Activated B cell treated with CpG ODN at 0.5 μM for 24 hours (primary cell): ENCODE data around the gene MED15. TPM values are rescaled to one million over a fixed set of nuclear protein-coding genes. Genes with fewer than 3 reads are reported as not detected.

ENCODE experiments used
- ATAC-seq: fragments of 200-7000 bp; cut with Tn5 transposase; one replicate; pipeline ENCODE4 v1.10.0; 2021; ENCODE audit warnings: low read depth, mild to moderate bottlenecking, moderate library complexity
- CTCF ChIA-PET: fragments of 350-600 bp; sonication (Branson Sonifier 250); formaldehyde crosslinking; loops from one replicate; lab custom pipeline; 2021; ENCODE audit warnings: antibody characterized with exemption; lab: Charles Lee
- POLR2A ChIA-PET: fragments of 350-600 bp; sonication (Branson Sonifier 250); formaldehyde crosslinking; loops from one replicate; lab custom pipeline; 2021; ENCODE audit warnings: antibody characterized with exemption; lab: Charles Lee
- DNase-seq: peaks from one replicate; pipeline ENCODE4 v3.0.0; 2022
- H3K27ac Mint-ChIP-seq: one replicate; pipeline ENCODE4 v1.8.0; 2020; ENCODE audit warnings: mixed read lengths
- H3K27me3 Mint-ChIP-seq: one replicate; pipeline ENCODE4 v1.8.0; 2021; ENCODE audit warnings: mixed read lengths
- H3K36me3 Mint-ChIP-seq: one replicate; pipeline ENCODE4 v1.8.0; 2021; ENCODE audit warnings: low read depth, mixed read lengths
- H3K4me1 Mint-ChIP-seq: one replicate; pipeline ENCODE4 v1.8.0; 2021; ENCODE audit warnings: mixed read lengths
- H3K4me3 Mint-ChIP-seq: one replicate; pipeline ENCODE4 v1.8.0; 2020; ENCODE audit warnings: mild to moderate bottlenecking, mixed read lengths
- H3K9me3 Mint-ChIP-seq: one replicate; pipeline ENCODE4 v1.8.0; 2020; ENCODE audit warnings: mixed read lengths
- CTCF ChIP-seq: fragments of 200-600 bp; IDR thresholded peaks from one replicate; pipeline ENCODE4 v1.8.0; 2022; ENCODE audit warnings: antibody characterized with exemption, mild to moderate bottlenecking
- intact Hi-C: fragments of 100-400 bp; cut with micrococcal nuclease; formaldehyde crosslinking; loops from one replicate; pipeline ENCODE4 v1.15.1; 2024
- total RNA-seq: library from RNA; stranded (reverse); gene quantifications from 2 replicates; pipeline ENCODE4 v1.2.3, GENCODE V29; 2022

The MED15 gene
- total RNA-seq, 1 donor from 2014 or later = 127 TPM

GRCh38 chr22:20607157-20607907, 99.9 kb downstream of the MED15 start:
- ChIA-PET POLR2A (no interaction called here), CTCF (interaction anchor here (4.0 kb wide), 1 partner anchor 135 kb away, joined by 20 read pairs; no protein-coding TSS in a partner anchor)
- ATAC-seq (no peak), DNase-seq (no peak)
- TF ChIP-seq CTCF = no peak
- H3K4me1 Mint-ChIP-seq = peaks cover 4% of the 10 kb centered on the region
- intact Hi-C loops = no loop called here
- H3K36me3 Mint-ChIP-seq = no peaks in the 10 kb centered on the region
- H3K4me3 Mint-ChIP-seq = no peak overlapping the region
- no peak overlapping the region for H3K27ac Mint-ChIP-seq
- H3K9me3 Mint-ChIP-seq = no peaks in the 10 kb centered on the region
- H3K27me3 Mint-ChIP-seq = peaks cover 2% of the 10 kb centered on the region

- no peaks in the 10 kb centered on the region for H3K9me3 Mint-ChIP-seq
- intact Hi-C loops = no loop called here
- no peak overlapping the region for H3K4me3 Mint-ChIP-seq
- ChIA-PET POLR2A (no interaction called here), CTCF (no interaction called here)
- H3K4me1 Mint-ChIP-seq = peaks cover 4% of the 10 kb centered on the region
- TF ChIP-seq CTCF = no peak
- no peak overlapping the region for H3K27ac Mint-ChIP-seq
- no peaks in the 10 kb centered on the region for H3K36me3 Mint-ChIP-seq
- ATAC-seq (no peak), DNase-seq (no peak)
- H3K27me3 Mint-ChIP-seq = peaks cover 2% of the 10 kb centered on the region
Observed at GRCh38 chr22:20610243-20610686, 102.9 kb downstream of the MED15 start.

GRCh38 chr22:20610757-20611156, 103.3 kb downstream of the MED15 start:
- H3K9me3 Mint-ChIP-seq = no peaks in the 10 kb centered on the region
- TF ChIP-seq CTCF = no peak
- ChIA-PET CTCF (no interaction called here), POLR2A (no interaction called here)
- intact Hi-C loops = no loop called here
- peaks cover 2% of the 10 kb centered on the region for H3K27me3 Mint-ChIP-seq
- H3K27ac Mint-ChIP-seq = no peak overlapping the region
- ATAC-seq = no peak
- no peaks in the 10 kb centered on the region for H3K36me3 Mint-ChIP-seq
- peaks cover 4% of the 10 kb centered on the region for H3K4me1 Mint-ChIP-seq
- DNase-seq = no peak
- H3K4me3 Mint-ChIP-seq = no peak overlapping the region

GRCh38 chr22:20611418-20611817, 104.0 kb downstream of the MED15 start:
- TF ChIP-seq CTCF = no peak
- Mint-ChIP-seq H3K4me1 (peaks cover 2% of the 10 kb centered on the region), H3K27ac (no peak overlapping the region), H3K36me3 (no peaks in the 10 kb centered on the region), H3K27me3 (peaks cover 6% of the 10 kb centered on the region), H3K9me3 (no peaks in the 10 kb centered on the region), H3K4me3 (no peak overlapping the region)
- ATAC-seq (no peak), DNase-seq (no peak)
- intact Hi-C loops = no loop called here
- ChIA-PET POLR2A (no interaction called here), CTCF (no interaction called here)

GRCh38 chr22:20613301-20613700, 105.9 kb downstream of the MED15 start:
- ChIA-PET CTCF (no interaction called here), POLR2A (no interaction called here)
- TF ChIP-seq CTCF = no peak
- DNase-seq (no peak), ATAC-seq (no peak)
- H3K4me3 Mint-ChIP-seq = no peak overlapping the region
- intact Hi-C loops = no loop called here
- H3K36me3 Mint-ChIP-seq = no peaks in the 10 kb centered on the region
- H3K27ac Mint-ChIP-seq = no peak overlapping the region
- H3K9me3 Mint-ChIP-seq = no peaks in the 10 kb centered on the region
- peaks cover 6% of the 10 kb centered on the region for H3K27me3 Mint-ChIP-seq
- H3K4me1 Mint-ChIP-seq = no peaks in the 10 kb centered on the region
